GM19035 (cell line): ENCODE data around the gene PER2.
"Not testable (repeated sequence)": the region's sequence is repeated elsewhere in the genome, so short reads cannot be mapped to it uniquely, and the experiment has no call there.

Experiments
- ATAC-seq: cut with Tn5 transposase; IDR thresholded peaks from one replicate; pipeline ENCODE4 v1.9.1; 2021; ENCODE audit not compliant: unreplicated experiment

Gene PER2

GRCh38 chr2:238287737-238288649 lies at the start of gene PER2:
TSS of gene PER2 (minus strand) at chr2:238288610. CDS start at chr2:238277936, 10,674 bp downstream.
- ATAC-seq: peak; percentile 39

GRCh38 chr2:238337846-238338245 lies 49.4 kb upstream of the PER2 start:
- no peak for ATAC-seq

GRCh38 chr2:238336793-238337444 lies 48.5 kb upstream of the PER2 start:
- ATAC-seq: no peak

GRCh38 chr2:238336151-238336550 lies 47.7 kb upstream of the PER2 start:
- ATAC-seq: no peak

GRCh38 chr2:238335591-238335990 lies 47.2 kb upstream of the PER2 start:
- not testable (repeated sequence) for ATAC-seq

GRCh38 chr2:238334885-238335284 lies 46.5 kb upstream of the PER2 start:
- no peak for ATAC-seq

- no peak for ATAC-seq
Observed at GRCh38 chr2:238331916-238332315, 43.5 kb upstream of the PER2 start.

- ATAC-seq: no peak
Observed at GRCh38 chr2:238330391-238330790, 42.0 kb upstream of the PER2 start.

- no peak for ATAC-seq
Observed at GRCh38 chr2:238327751-238328150, 39.3 kb upstream of the PER2 start.

- ATAC-seq: no peak
Observed at GRCh38 chr2:238326801-238327365, 38.5 kb upstream of the PER2 start.

GRCh38 chr2:238325694-238326093 lies 37.3 kb upstream of the PER2 start:
- no peak for ATAC-seq

GRCh38 chr2:238324248-238324647 lies 35.8 kb upstream of the PER2 start:
- not testable (repeated sequence) for ATAC-seq

GRCh38 chr2:238322001-238322411 lies 33.6 kb upstream of the PER2 start:
- ATAC-seq: no peak

GRCh38 chr2:238321467-238321866 lies 33.1 kb upstream of the PER2 start:
- no peak for ATAC-seq

- ATAC-seq: peak; percentile 46
Observed at GRCh38 chr2:238320648-238321281, 32.4 kb upstream of the PER2 start.

- peak; percentile 97 for ATAC-seq
Observed at GRCh38 chr2:238320246-238320647, 31.8 kb upstream of the PER2 start, which contains the start of gene TRAF3IP1. TSS of gene TRAF3IP1 (plus strand) at chr2:238320518. CDS start at chr2:238320663, 145 bp downstream.

GRCh38 chr2:238315031-238315595 lies 26.7 kb upstream of the PER2 start:
- ATAC-seq: no peak

GRCh38 chr2:238314576-238314975 lies 26.2 kb upstream of the PER2 start:
- ATAC-seq: no peak

GRCh38 chr2:238313991-238314350 lies 25.6 kb upstream of the PER2 start:
- ATAC-seq: no peak

GRCh38 chr2:238313289-238313990 lies 25.0 kb upstream of the PER2 start:
- no peak for ATAC-seq
